ENCODE data around the gene FOSL2.

Gene FOSL2

GRCh38 chr2:28392297-28393113 is at the start of gene FOSL2:
Gene FOSL2 (plus strand): TSS chr2:28392858. CDS start chr2:28393721, 863 bp downstream.
- DNase-seq (ENCODE audit: low read depth), result peak; percentile 100

GRCh38 chr2:28343184-28343942 is 49.3 kb upstream of the FOSL2 start:
- no peak overlapping the region for H3K4me3 ChIP-seq (ENCODE audit: low read depth, low read length)
- DNase-seq (ENCODE audit: low read depth), result no peak

More at GRCh38 chr2:28392297-28393113, at the start of gene FOSL2:
- H3K4me3 ChIP-seq (ENCODE audit: low read depth, low read length), result peak within 1 kb of the TSS; percentile 67

- DNase-seq (ENCODE audit: low read depth), result no peak
- H3K4me3 ChIP-seq (ENCODE audit: low read depth, low read length), result no peak overlapping the region
Observed at GRCh38 chr2:28343971-28344715, 48.5 kb upstream of the FOSL2 start.

GRCh38 chr2:28344756-28345373 is 47.8 kb upstream of the FOSL2 start:
- no peak overlapping the region for H3K4me3 ChIP-seq (ENCODE audit: low read depth, low read length)
- no peak for DNase-seq (ENCODE audit: low read depth)

- no peak overlapping the region for H3K4me3 ChIP-seq (ENCODE audit: low read depth, low read length)
- DNase-seq (ENCODE audit: low read depth), result no peak
Observed at GRCh38 chr2:28345619-28346018, 47.0 kb upstream of the FOSL2 start.

- DNase-seq (ENCODE audit: low read depth), result no peak
- no peak overlapping the region for H3K4me3 ChIP-seq (ENCODE audit: low read depth, low read length)
Observed at GRCh38 chr2:28346587-28346986, 46.1 kb upstream of the FOSL2 start.

GRCh38 chr2:28347193-28347592 is 45.5 kb upstream of the FOSL2 start:
- DNase-seq (ENCODE audit: low read depth), result no peak

GRCh38 chr2:28347596-28347995 is 45.1 kb upstream of the FOSL2 start:
- H3K4me3 ChIP-seq (ENCODE audit: low read depth, low read length), result no peak overlapping the region
- no peak for DNase-seq (ENCODE audit: low read depth)

More at GRCh38 chr2:28347193-28347592, 45.5 kb upstream of the FOSL2 start:
- H3K4me3 ChIP-seq (ENCODE audit: low read depth, low read length), result no peak overlapping the region

GRCh38 chr2:28348149-28348567 is 44.5 kb upstream of the FOSL2 start:
- H3K4me3 ChIP-seq (ENCODE audit: low read depth, low read length), result no peak overlapping the region
- DNase-seq (ENCODE audit: low read depth), result no peak

GRCh38 chr2:28348921-28349320 is 43.7 kb upstream of the FOSL2 start:
- DNase-seq (ENCODE audit: low read depth), result no peak
- no peak overlapping the region for H3K4me3 ChIP-seq (ENCODE audit: low read depth, low read length)

- no peak overlapping the region for H3K4me3 ChIP-seq (ENCODE audit: low read depth, low read length)
- no peak for DNase-seq (ENCODE audit: low read depth)
Observed at GRCh38 chr2:28349546-28350165, 43.0 kb upstream of the FOSL2 start.

- H3K4me3 ChIP-seq (ENCODE audit: low read depth, low read length), result no peak overlapping the region
- DNase-seq (ENCODE audit: low read depth), result no peak
Observed at GRCh38 chr2:28350196-28350595, 42.5 kb upstream of the FOSL2 start.

GRCh38 chr2:28350791-28351285 is 41.8 kb upstream of the FOSL2 start:
- DNase-seq (ENCODE audit: low read depth), result no peak
- H3K4me3 ChIP-seq (ENCODE audit: low read depth, low read length), result no peak overlapping the region

GRCh38 chr2:28351621-28352020 is 41.0 kb upstream of the FOSL2 start:
- no peak for DNase-seq (ENCODE audit: low read depth)
- no peak overlapping the region for H3K4me3 ChIP-seq (ENCODE audit: low read depth, low read length)

- DNase-seq (ENCODE audit: low read depth), result no peak
- H3K4me3 ChIP-seq (ENCODE audit: low read depth, low read length), result no peak overlapping the region
Observed at GRCh38 chr2:28352104-28352503, 40.6 kb upstream of the FOSL2 start.

GRCh38 chr2:28352610-28353195 is 40.0 kb upstream of the FOSL2 start:
- H3K4me3 ChIP-seq (ENCODE audit: low read depth, low read length), result no peak overlapping the region
- DNase-seq (ENCODE audit: low read depth), result no peak

- DNase-seq (ENCODE audit: low read depth), result no peak
- no peak overlapping the region for H3K4me3 ChIP-seq (ENCODE audit: low read depth, low read length)
Observed at GRCh38 chr2:28354920-28355520, 37.6 kb upstream of the FOSL2 start.

GRCh38 chr2:28355521-28356094 is 37.0 kb upstream of the FOSL2 start:
- DNase-seq (ENCODE audit: low read depth), result no peak
- no peak overlapping the region for H3K4me3 ChIP-seq (ENCODE audit: low read depth, low read length)
